ENCODE data around the gene IL23R. TPM values are rescaled to one million over a fixed set of nuclear protein-coding genes. Genes with fewer than 3 reads are reported as not detected.

The IL23R gene
- total RNA-seq, 1 donor, result not detected

GRCh38 chr1:67241200-67241746 lies 75.0 kb downstream of the IL23R start:
- Histone ChIP-seq H3K4me1 (ENCODE audit: insufficient read depth, low read length) (no peaks in the 10 kb centered on the region), H3K4me2 (ENCODE audit: insufficient read depth, low read length) (no peak overlapping the region), H3K36me3 (ENCODE audit: insufficient read depth, low read length) (no peaks in the 10 kb centered on the region), H3K79me2 (ENCODE audit: insufficient read depth, low read length) (no peaks in the 10 kb centered on the region), H3K27ac (ENCODE audit: low read depth, low read length) (no peak overlapping the region), H2AFZ (ENCODE audit: low read length) (no peak overlapping the region), H3K9me3 (ENCODE audit: low read depth, low read length) (no peaks in the 10 kb centered on the region), H3K27me3 (ENCODE audit: insufficient read depth, low read length) (peaks cover 14% of the 10 kb centered on the region), H3K4me3 (ENCODE audit: insufficient read depth, low read length) (no peak overlapping the region), H4K20me1 (ENCODE audit: insufficient read depth, low read length) (no peaks in the 10 kb centered on the region)
- no peak for TF ChIP-seq CTCF (IDR thresholded peaks at IDR 0.05; ENCODE audit: extremely low read depth, low read depth, low read length)
- DNase-seq (ENCODE audit: insufficient read length, low spot score, missing footprints), result no peak

- no peaks in the 10 kb centered on the region for H3K79me2 ChIP-seq (ENCODE audit: insufficient read depth, low read length)
- H3K4me3 ChIP-seq (ENCODE audit: insufficient read depth, low read length), result no peak overlapping the region
- H3K4me1 ChIP-seq (ENCODE audit: insufficient read depth, low read length), result no peaks in the 10 kb centered on the region
- no peak overlapping the region for H3K27ac ChIP-seq (ENCODE audit: low read depth, low read length)
- H3K36me3 ChIP-seq (ENCODE audit: insufficient read depth, low read length), result no peaks in the 10 kb centered on the region
- no peak for TF ChIP-seq CTCF (IDR thresholded peaks at IDR 0.05; ENCODE audit: extremely low read depth, low read depth, low read length)
- DNase-seq (ENCODE audit: insufficient read length, low spot score, missing footprints), result no peak
- no peaks in the 10 kb centered on the region for H3K9me3 ChIP-seq (ENCODE audit: low read depth, low read length)
- H2AFZ ChIP-seq (ENCODE audit: low read length), result no peak overlapping the region
- H3K27me3 ChIP-seq (ENCODE audit: insufficient read depth, low read length), result peaks cover 12% of the 10 kb centered on the region
- H4K20me1 ChIP-seq (ENCODE audit: insufficient read depth, low read length), result no peaks in the 10 kb centered on the region
- no peak overlapping the region for H3K4me2 ChIP-seq (ENCODE audit: insufficient read depth, low read length)
Measured at GRCh38 chr1:67242016-67242415, 75.8 kb downstream of the IL23R start.

GRCh38 chr1:67250051-67250653 lies 83.9 kb downstream of the IL23R start:
- Histone ChIP-seq H3K27ac (ENCODE audit: low read depth, low read length) (no peak overlapping the region), H3K36me3 (ENCODE audit: insufficient read depth, low read length) (no peaks in the 10 kb centered on the region), H2AFZ (ENCODE audit: low read length) (no peak overlapping the region), H3K27me3 (ENCODE audit: insufficient read depth, low read length) (no peaks in the 10 kb centered on the region), H4K20me1 (ENCODE audit: insufficient read depth, low read length) (no peaks in the 10 kb centered on the region), H3K4me1 (ENCODE audit: insufficient read depth, low read length) (no peaks in the 10 kb centered on the region), H3K4me2 (ENCODE audit: insufficient read depth, low read length) (no peak overlapping the region), H3K9me3 (ENCODE audit: low read depth, low read length) (no peaks in the 10 kb centered on the region), H3K4me3 (ENCODE audit: insufficient read depth, low read length) (no peak overlapping the region), H3K79me2 (ENCODE audit: insufficient read depth, low read length) (no peaks in the 10 kb centered on the region)
- no peak for DNase-seq (ENCODE audit: insufficient read length, low spot score, missing footprints)
- TF ChIP-seq CTCF (IDR thresholded peaks at IDR 0.05; ENCODE audit: extremely low read depth, low read depth, low read length), result no peak

GRCh38 chr1:67256291-67257172 lies 90.3 kb downstream of the IL23R start:
- Histone ChIP-seq H4K20me1 (ENCODE audit: insufficient read depth, low read length) (no peaks in the 10 kb centered on the region), H3K27me3 (ENCODE audit: insufficient read depth, low read length) (peaks cover 5% of the 10 kb centered on the region), H3K4me3 (ENCODE audit: insufficient read depth, low read length) (no peak overlapping the region), H3K9me3 (ENCODE audit: low read depth, low read length) (no peaks in the 10 kb centered on the region), H3K79me2 (ENCODE audit: insufficient read depth, low read length) (no peaks in the 10 kb centered on the region), H3K4me2 (ENCODE audit: insufficient read depth, low read length) (no peak overlapping the region), H3K4me1 (ENCODE audit: insufficient read depth, low read length) (no peaks in the 10 kb centered on the region), H2AFZ (ENCODE audit: low read length) (no peak overlapping the region), H3K36me3 (ENCODE audit: insufficient read depth, low read length) (no peaks in the 10 kb centered on the region), H3K27ac (ENCODE audit: low read depth, low read length) (no peak overlapping the region)
- TF ChIP-seq CTCF (IDR thresholded peaks at IDR 0.05; ENCODE audit: extremely low read depth, low read depth, low read length), result no peak
- DNase-seq (ENCODE audit: insufficient read length, low spot score, missing footprints), result no peak

All from osteoblast (primary cell).